Activated naive CD8-positive, alpha-beta T cell treated with anti-CD3 and anti-CD28 coated beads, Interleukin-2, amount 10 ng/mL, durations not matched to agents 7 days and 5 days (primary cell): ENCODE data around the gene GON7. TPM values are rescaled to one million over a fixed set of nuclear protein-coding genes. Genes with fewer than 3 reads are reported as not detected.
A peak's percentile ranks its signal among the peaks of the same experiment; 100 is the strongest.
"Not testable (repeated sequence)": the region's sequence is repeated elsewhere in the genome, so short reads cannot be mapped to it uniquely, and the experiment has no call there.

Experiments
- ATAC-seq: fragments of 150-1000 bp; cut with Tn5 transposase; one replicate; pipeline ENCODE4 v1.10.0; 2021; ENCODE audit warnings: low read depth, moderate library complexity
- POLR2A ChIA-PET: fragments of 350-600 bp; sonication (Branson Sonifier 250); formaldehyde crosslinking; loops from one replicate; lab custom pipeline; 2021; ENCODE audit warnings: antibody characterized with exemption; lab: Charles Lee
- DNase-seq: peaks from one replicate; pipeline ENCODE4 v3.0.0; 2021
- H3K27ac Mint-ChIP-seq: one replicate; pipeline ENCODE4 v1.8.0; 2022; ENCODE audit warnings: mild to moderate bottlenecking, mixed read lengths
- H3K27me3 Mint-ChIP-seq: one replicate; pipeline ENCODE4 v1.8.0; 2022; ENCODE audit warnings: mild to moderate bottlenecking, moderate library complexity, mixed read lengths
- H3K36me3 Mint-ChIP-seq: one replicate; pipeline ENCODE4 v1.8.0; 2021; ENCODE audit warnings: mild to moderate bottlenecking, mixed read lengths
- H3K4me1 Mint-ChIP-seq: one replicate; pipeline ENCODE4 v1.8.0; 2021; ENCODE audit warnings: mixed read lengths
- H3K4me3 Mint-ChIP-seq: one replicate; pipeline ENCODE4 v1.8.0; 2022; ENCODE audit warnings: mild to moderate bottlenecking, moderate library complexity, mixed read lengths
- H3K9me3 Mint-ChIP-seq: one replicate; pipeline ENCODE4 v1.8.0; 2021; ENCODE audit warnings: mixed read lengths
- total RNA-seq, 2 experiments: library from RNA; stranded (reverse); gene quantifications; one replicate each; pipeline ENCODE4 v1.2.3, GENCODE V29; 2021

GON7 gene
- total RNA-seq, 2 experiments from 2014 or later = 17.3 to 17.7 TPM

DNA sequence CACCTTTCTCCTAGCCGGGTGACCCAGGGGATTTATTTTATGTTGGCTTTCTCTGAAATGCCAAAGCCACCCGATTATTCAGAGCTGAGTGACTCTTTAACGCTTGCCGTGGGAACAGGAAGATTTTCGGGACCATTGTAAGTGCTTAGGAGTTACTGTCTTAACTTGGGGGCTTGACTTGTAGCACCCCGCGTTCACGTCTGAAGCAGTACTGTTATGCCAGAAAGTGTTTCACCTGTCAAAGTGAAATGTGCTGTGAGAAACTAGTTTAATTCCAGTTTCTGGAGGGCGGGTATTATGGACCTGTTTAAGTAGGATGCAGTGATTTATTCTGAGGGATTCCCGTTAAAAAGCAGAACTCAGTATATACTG is 21.5 kb downstream of the GON7 start:
- ATAC-seq = peak; percentile 0
- H3K27me3 Mint-ChIP-seq = no peaks in the 10 kb centered on the region
- no peak for DNase-seq
- H3K4me1 Mint-ChIP-seq = peaks cover 28% of the 10 kb centered on the region
- peak overlapping the region; percentile 88 for H3K27ac Mint-ChIP-seq
- POLR2A ChIA-PET = interaction anchor here (0.7 to 3.9 kb wide), 9 partner anchors 10 to 391 kb away, joined by 3 to 64 read pairs (median 5); partner anchors contain the start of genes GOLGA5, GON7 and UBR7
- peak overlapping the region; percentile 91 for H3K4me3 Mint-ChIP-seq
- no peaks in the 10 kb centered on the region for H3K9me3 Mint-ChIP-seq
- peaks cover 13% of the 10 kb centered on the region for H3K36me3 Mint-ChIP-seq

DNA sequence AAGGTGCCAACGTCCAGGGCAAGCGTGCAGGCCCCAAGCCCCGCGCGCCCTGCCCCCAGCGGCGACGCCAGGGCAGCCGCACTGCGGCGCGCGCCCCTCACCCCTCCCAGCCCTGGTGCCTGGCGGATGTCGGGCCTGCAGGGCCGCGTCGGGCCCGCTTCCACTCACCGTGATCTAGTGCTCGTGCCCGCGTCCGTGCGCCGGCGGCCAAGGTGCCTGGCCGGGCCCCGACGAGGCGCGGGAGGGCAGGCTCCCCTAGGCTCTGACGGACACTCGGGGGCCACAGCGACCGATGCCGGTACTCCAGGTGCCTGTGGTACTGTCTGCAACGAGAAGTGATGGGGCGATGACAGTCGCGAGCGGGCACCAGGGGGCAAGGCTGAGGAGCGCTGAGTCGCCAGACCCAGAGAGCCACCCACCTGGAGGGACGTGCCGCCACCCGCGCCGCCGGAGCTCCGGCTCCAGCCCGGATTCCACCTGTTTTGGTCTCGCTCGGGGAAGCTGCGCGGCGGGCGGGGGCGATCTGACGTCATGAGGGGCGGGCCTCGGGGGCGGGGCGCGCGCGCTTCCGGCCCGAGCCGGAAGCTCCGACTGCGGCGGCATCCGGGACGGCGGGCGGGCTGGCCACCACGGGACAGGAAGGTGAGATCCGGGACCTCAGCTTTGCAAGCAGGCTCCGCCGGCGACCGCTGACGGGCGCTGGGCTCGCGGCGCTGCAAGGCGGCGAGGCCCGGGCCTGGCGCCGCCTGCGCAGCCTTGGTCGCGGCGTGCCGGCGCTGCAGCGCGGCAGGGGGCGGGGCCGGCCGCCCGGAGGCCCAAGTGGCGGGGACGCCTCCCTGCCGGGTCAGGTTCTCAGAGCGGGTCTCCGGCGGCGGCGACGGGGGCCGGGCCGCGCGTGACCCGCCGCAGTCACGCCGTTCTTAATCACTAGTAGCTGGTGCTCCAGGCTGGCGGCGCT is 22.2 kb downstream of the GON7 start, which contains the start of the genes LYSET and MOAP1:
Gene LYSET, plus strand, starts transcription at position 927 of the 958 bp plus-strand sequence. CDS start 89 bp downstream, outside the sequence.
Gene MOAP1, minus strand, starts transcription at position 507 of the 958 bp plus-strand sequence. CDS start 655 bp downstream, outside the sequence.
- peak; percentile 91 for ATAC-seq
- Mint-ChIP-seq H3K4me1 (peaks cover 26% of the 10 kb centered on the region), H3K9me3 (no peaks in the 10 kb centered on the region)

GRCh38 chr14:93183596-93184317 is 23.1 kb downstream of the GON7 start:
- peaks cover 24% of the 10 kb centered on the region for H3K4me1 Mint-ChIP-seq
- H3K27ac Mint-ChIP-seq = peak overlapping the region; percentile 92
- POLR2A ChIA-PET = interaction anchor here (1.0 to 3.9 kb wide), 7 partner anchors 9 to 117 kb away, joined by 3 to 64 read pairs (median 5); partner anchors contain the start of genes GON7 and UBR7
- H3K9me3 Mint-ChIP-seq = no peaks in the 10 kb centered on the region
- no peaks in the 10 kb centered on the region for H3K27me3 Mint-ChIP-seq
- ATAC-seq (no peak), DNase-seq (no peak)
- H3K4me3 Mint-ChIP-seq = peak overlapping the region; percentile 97
- peaks cover 13% of the 10 kb centered on the region for H3K36me3 Mint-ChIP-seq

More for the DNA sequence above, 22.2 kb downstream of the GON7 start, which contains the start of the genes LYSET and MOAP1:
- peak; percentile 91 for DNase-seq
- H3K27me3 Mint-ChIP-seq = no peaks in the 10 kb centered on the region
- H3K36me3 Mint-ChIP-seq = peaks cover 13% of the 10 kb centered on the region
- peak within 1 kb of the TSS; percentile 97 for H3K4me3 Mint-ChIP-seq
- H3K27ac Mint-ChIP-seq = peak within 1 kb of the TSS; percentile 92
- POLR2A ChIA-PET = interaction anchor here (0.7 to 3.9 kb wide), 11 partner anchors 10 to 391 kb away, joined by 3 to 64 read pairs (median 5); partner anchors contain the start of genes GOLGA5, GON7 and UBR7

GRCh38 chr14:93175492-93175891 is 31.4 kb downstream of the GON7 start:
- no peak overlapping the region for H3K27ac Mint-ChIP-seq
- POLR2A ChIA-PET = interaction anchor here (1.5 kb wide), 1 partner anchor 9 kb away, joined by 5 read pairs; the partner anchor contains the start of genes LYSET and MOAP1
- H3K4me1 Mint-ChIP-seq = peaks cover 9% of the 10 kb centered on the region
- no peak overlapping the region for H3K4me3 Mint-ChIP-seq
- no peaks in the 10 kb centered on the region for H3K36me3 Mint-ChIP-seq
- H3K9me3 Mint-ChIP-seq = no peaks in the 10 kb centered on the region
- ATAC-seq (no peak), DNase-seq (no peak)
- peaks cover 9% of the 10 kb centered on the region for H3K27me3 Mint-ChIP-seq

DNA sequence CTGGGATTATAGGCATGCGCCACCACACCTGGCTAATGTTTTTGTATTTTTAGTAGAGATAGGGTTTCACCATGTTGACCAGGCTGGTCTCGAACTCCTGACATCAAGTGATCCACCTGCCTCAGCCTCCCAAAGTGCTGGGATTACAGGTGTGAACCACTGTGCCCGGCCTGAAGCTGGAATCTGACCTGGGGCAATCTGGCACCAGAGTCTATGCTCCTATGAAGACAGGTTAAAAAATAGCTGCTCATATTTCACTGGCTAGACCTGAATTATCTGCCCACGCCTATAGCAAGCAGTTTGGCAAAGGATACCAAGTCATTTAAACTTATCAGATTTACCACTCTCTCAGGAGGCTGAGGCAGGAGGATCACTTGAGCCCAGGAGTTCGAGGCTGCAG is 32.1 kb downstream of the GON7 start:
- H3K4me3 Mint-ChIP-seq, H3K27ac Mint-ChIP-seq, ATAC-seq, H3K27me3 Mint-ChIP-seq, H3K36me3 Mint-ChIP-seq, DNase-seq, H3K9me3 Mint-ChIP-seq, H3K4me1 Mint-ChIP-seq: not testable (repeated sequence)
- POLR2A ChIA-PET = interaction anchor here (1.5 kb wide), 1 partner anchor 10 kb away, joined by 5 read pairs; the partner anchor contains the start of genes LYSET and MOAP1

GRCh38 chr14:93173943-93174395 is 32.9 kb downstream of the GON7 start:
- ATAC-seq (no peak), DNase-seq (no peak)
- Mint-ChIP-seq H3K36me3 (no peaks in the 10 kb centered on the region), H3K4me3 (no peak overlapping the region), H3K27me3 (peaks cover 12% of the 10 kb centered on the region), H3K9me3 (no peaks in the 10 kb centered on the region), H3K4me1 (peaks cover 9% of the 10 kb centered on the region), H3K27ac (no peak overlapping the region)
- POLR2A ChIA-PET = no interaction called here

DNA sequence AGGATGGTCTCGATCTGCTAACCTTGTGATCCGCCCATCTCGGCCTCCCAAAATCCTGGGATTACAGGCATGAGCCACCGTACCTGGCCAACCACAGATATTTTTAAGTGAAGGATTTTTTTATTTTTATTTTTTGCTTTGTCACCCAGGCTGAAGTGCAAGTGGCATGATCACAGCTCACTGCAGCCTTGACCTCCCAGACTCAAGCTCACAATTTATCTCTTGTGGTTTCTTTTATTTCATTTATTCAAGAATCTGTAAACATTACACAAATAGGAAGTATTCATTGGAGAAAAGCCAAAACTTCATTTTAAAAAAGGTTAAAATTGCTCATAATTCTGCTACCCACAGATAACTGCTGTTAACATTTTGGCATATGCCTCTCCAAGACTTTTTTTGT is 35.5 kb downstream of the GON7 start:
- Mint-ChIP-seq H3K27me3 (peaks cover 12% of the 10 kb centered on the region), H3K4me3 (no peak overlapping the region), H3K36me3 (no peaks in the 10 kb centered on the region), H3K27ac (no peak overlapping the region), H3K9me3 (no peaks in the 10 kb centered on the region), H3K4me1 (no peaks in the 10 kb centered on the region)
- ATAC-seq (no peak), DNase-seq (no peak)
- POLR2A ChIA-PET = no interaction called here

DNA sequence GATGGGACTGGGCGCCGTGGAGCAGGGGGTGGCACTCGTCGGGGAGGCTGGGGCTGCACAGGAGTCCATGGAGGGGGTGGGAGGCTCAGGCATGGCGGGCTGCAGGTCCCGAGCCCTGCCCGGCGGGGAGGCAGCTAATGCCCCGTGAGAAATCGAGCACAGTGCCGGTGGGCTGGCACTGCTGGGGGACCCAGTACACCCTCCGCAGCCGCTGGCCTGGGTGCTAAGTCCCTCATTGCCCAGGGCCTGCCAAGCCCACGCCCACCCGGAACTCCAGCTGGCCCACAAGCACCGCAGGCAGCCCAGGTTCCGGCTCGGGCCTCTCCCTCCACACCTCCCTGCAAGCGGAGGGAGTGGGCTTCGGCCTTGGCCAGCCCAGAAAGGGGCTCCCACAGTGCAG is 36.7 kb downstream of the GON7 start:
- POLR2A ChIA-PET, H3K4me1 Mint-ChIP-seq, H3K4me3 Mint-ChIP-seq, DNase-seq, H3K36me3 Mint-ChIP-seq, ATAC-seq, H3K9me3 Mint-ChIP-seq, H3K27ac Mint-ChIP-seq: not testable (repeated sequence)
- peaks cover 12% of the 10 kb centered on the region for H3K27me3 Mint-ChIP-seq

- ATAC-seq, POLR2A ChIA-PET, H3K9me3 Mint-ChIP-seq, H3K4me1 Mint-ChIP-seq, H3K36me3 Mint-ChIP-seq, DNase-seq, H3K27ac Mint-ChIP-seq, H3K4me3 Mint-ChIP-seq: not testable (repeated sequence)
- peaks cover 12% of the 10 kb centered on the region for H3K27me3 Mint-ChIP-seq
Observed at GRCh38 chr14:93169619-93170018, 37.2 kb downstream of the GON7 start.

GRCh38 chr14:93168610-93169009 is 38.3 kb downstream of the GON7 start:
- POLR2A ChIA-PET, H3K36me3 Mint-ChIP-seq, H3K27me3 Mint-ChIP-seq, DNase-seq, H3K4me1 Mint-ChIP-seq, H3K9me3 Mint-ChIP-seq, ATAC-seq, H3K4me3 Mint-ChIP-seq, H3K27ac Mint-ChIP-seq: not testable (repeated sequence)

GRCh38 chr14:93165271-93166265 is 41.3 kb downstream of the GON7 start:
- peak; percentile 4 for DNase-seq
- not testable (repeated sequence) for H3K4me1 Mint-ChIP-seq, H3K4me3 Mint-ChIP-seq, H3K36me3 Mint-ChIP-seq, ATAC-seq, H3K27ac Mint-ChIP-seq, H3K27me3 Mint-ChIP-seq, H3K9me3 Mint-ChIP-seq
- POLR2A ChIA-PET = interaction anchor here (0.6 kb wide), 1 partner anchor 12 kb away, joined by 3 read pairs; no protein-coding TSS in a partner anchor

GRCh38 chr14:93163564-93163963 is 43.3 kb downstream of the GON7 start:
- Mint-ChIP-seq H3K9me3 (no peaks in the 10 kb centered on the region), H3K4me3 (no peak overlapping the region), H3K27ac (no peak overlapping the region), H3K4me1 (no peaks in the 10 kb centered on the region), H3K27me3 (no peaks in the 10 kb centered on the region), H3K36me3 (no peaks in the 10 kb centered on the region)
- ATAC-seq (no peak), DNase-seq (no peak)
- POLR2A ChIA-PET = no interaction called here
